Body of pancreas (tissue), 4 donors: ENCODE measurements around the gene MYLIP. TPM values are rescaled to one million over a fixed set of nuclear protein-coding genes. Genes with fewer than 3 reads are reported as not detected.

Experiments used
- ATAC-seq: fragments of 150-250 bp; one replicate; pipeline ENCODE4 v1.9.1; 2016
- DNase-seq, 4 donors: peaks; one replicate each; pipeline ENCODE4 v3.0.0-alpha.2; 2019
- H3K27ac ChIP-seq, 4 donors: fragments of 200-600 bp; sonication (generic); 1 replicate in 3 of 4; 2 replicates in 1 of 4; pipeline versions ENCODE4 v1.5.1 to v1.6.1; 2016 to 2019; ENCODE audit warnings: mild to moderate bottlenecking in 1 of 4, mixed read lengths in 1 of 4, moderate library complexity in 1 of 4
- H3K27me3 ChIP-seq, 2 donors: fragments of 200-600 bp; sonication (generic); one replicate each; pipeline ENCODE4 v1.6.0; 2016; ENCODE audit warnings: mild to moderate bottlenecking in 1 of 2
- H3K36me3 ChIP-seq, 2 donors: fragments of 200-600 bp; sonication (generic); replicated peaks in 1 of 2; 2 replicates each; pipeline ENCODE4 v1.5.1; 2016; ENCODE audit warnings: low read depth in 2 of 2; ENCODE audit not compliant: insufficient read depth in 1 of 2
- H3K4me1 ChIP-seq: fragments of 200-600 bp; sonication (generic); one replicate; pipeline ENCODE4 v1.6.0; 2016
- H3K4me3 ChIP-seq, 2 donors: fragments of 200-600 bp; sonication (generic); 1 replicate in 1 of 2; 2 replicates in 1 of 2; pipeline ENCODE4 v1.5.1; 2016 to 2019
- H3K9me3 ChIP-seq, 3 donors: fragments of 200-600 bp; sonication (generic); 1 replicate in 2 of 3; 2 replicates in 1 of 3; pipeline ENCODE4 v1.5.1; 2016
- POLR2A ChIP-seq, 3 donors: fragments of 450-650 bp; IDR thresholded peaks; one replicate each; pipeline ENCODE4 v1.6.1; 2016; ENCODE audit warnings: antibody characterized with exemption in 3 of 3, mild to moderate bottlenecking in 2 of 3
- WGBS, 2 donors: methylation state at CpG; one replicate each; pipeline ENCODE4 v1.1.5; 2017; 5-methylcytosine and 5-hydroxymethylcytosine counted together
- intact Hi-C: fragments of 100-400 bp; cut with DNase I; formaldehyde crosslinking; loops from one replicate; pipeline ENCODE4 v1.15.1; 2023
- total RNA-seq, 2 donors: library from RNA; depleted of rRNA; stranded (reverse); fragments of >200 nt; gene quantifications; one replicate each; pipeline ENCODE4 v1.1.0, GENCODE V29; 2016
- TF ChIP-seq, protein P1 (sequence below), 7 experiments: fragments of 450-650 bp in 4 of 7; fragments of 200-600 bp in 3 of 7; sonication (generic) in 3 of 7; IDR thresholded peaks; one replicate each; pipeline ENCODE4 v1.5.1; 2016 to 2019; ENCODE audit warnings: antibody characterized with exemption in 7 of 7

MYLIP gene
- total RNA-seq, 2 donors from 2014 or later: 13.2 to 28.7 TPM

DNA sequence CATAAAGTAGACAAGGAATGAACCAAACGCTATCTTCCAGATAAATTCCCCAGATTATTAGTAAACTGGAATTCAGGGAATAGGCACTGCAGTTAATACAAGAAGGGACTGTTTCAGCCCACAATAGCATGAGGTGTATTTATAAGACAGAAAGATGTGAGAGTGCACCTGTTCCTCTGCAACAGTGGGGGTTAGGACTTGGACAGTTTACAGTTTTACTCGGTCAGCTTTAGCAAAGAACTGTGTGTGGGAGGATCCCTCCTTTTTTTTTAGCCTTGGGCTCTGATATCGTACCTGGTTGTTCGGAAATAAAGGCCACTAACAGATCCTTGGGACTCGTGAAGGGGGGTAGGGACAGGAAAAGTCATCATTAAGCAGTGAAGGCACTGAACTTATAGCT is 2.0 kb upstream of the MYLIP start:
- Histone ChIP-seq H3K9me3 (no peaks in the 10 kb centered on the region), H3K27ac (no peak overlapping the region), H3K27me3 (no peaks in the 10 kb centered on the region), H3K36me3 (no peaks in the 10 kb centered on the region), H3K4me1 (peaks cover 13% of the 10 kb centered on the region), H3K4me3 (no peak overlapping the region)
- intact Hi-C loops: loop anchor here (10.0 kb wide), 1 partner anchor 432 kb away; no protein-coding TSS in a partner anchor
- DNase-seq (no peak), ATAC-seq (no peak)
- WGBS, 2 donors: 41 to 61% methylated on average over 5 of the region's 5 CpGs
- TF ChIP-seq POLR2A (IDR thresholded peaks at IDR 0.05): no peak
- TF ChIP-seq, protein P1, sequence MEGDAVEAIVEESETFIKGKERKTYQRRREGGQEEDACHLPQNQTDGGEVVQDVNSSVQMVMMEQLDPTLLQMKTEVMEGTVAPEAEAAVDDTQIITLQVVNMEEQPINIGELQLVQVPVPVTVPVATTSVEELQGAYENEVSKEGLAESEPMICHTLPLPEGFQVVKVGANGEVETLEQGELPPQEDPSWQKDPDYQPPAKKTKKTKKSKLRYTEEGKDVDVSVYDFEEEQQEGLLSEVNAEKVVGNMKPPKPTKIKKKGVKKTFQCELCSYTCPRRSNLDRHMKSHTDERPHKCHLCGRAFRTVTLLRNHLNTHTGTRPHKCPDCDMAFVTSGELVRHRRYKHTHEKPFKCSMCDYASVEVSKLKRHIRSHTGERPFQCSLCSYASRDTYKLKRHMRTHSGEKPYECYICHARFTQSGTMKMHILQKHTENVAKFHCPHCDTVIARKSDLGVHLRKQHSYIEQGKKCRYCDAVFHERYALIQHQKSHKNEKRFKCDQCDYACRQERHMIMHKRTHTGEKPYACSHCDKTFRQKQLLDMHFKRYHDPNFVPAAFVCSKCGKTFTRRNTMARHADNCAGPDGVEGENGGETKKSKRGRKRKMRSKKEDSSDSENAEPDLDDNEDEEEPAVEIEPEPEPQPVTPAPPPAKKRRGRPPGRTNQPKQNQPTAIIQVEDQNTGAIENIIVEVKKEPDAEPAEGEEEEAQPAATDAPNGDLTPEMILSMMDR (IDR thresholded peaks at IDR 0.05): no peak

- 95 to 98% methylated on average over 12 of the region's 12 CpGs for WGBS, 2 donors
Observed at GRCh38 chr6:16127471-16127870, 1.4 kb upstream of the MYLIP start.

GRCh38 chr6:16129623-16130401 is 926 bp downstream of the MYLIP start:
- intact Hi-C loops: loop anchor here (10.0 kb wide), 1 partner anchor 435 kb away; no protein-coding TSS in a partner anchor
- Histone ChIP-seq H3K4me3 (peak overlapping the region; percentile 90 to 99), H3K27ac (peak overlapping the region; percentile 91 to 99 (median 96)), H3K9me3 (no peaks in the 10 kb centered on the region), H3K27me3 (no peaks in the 10 kb centered on the region), H3K36me3 (no peaks in the 10 kb centered on the region), H3K4me1 (peaks cover 40% of the 10 kb centered on the region)
- TF ChIP-seq, protein P1 (IDR thresholded peaks at IDR 0.05): no peak
- no peak for TF ChIP-seq POLR2A (IDR thresholded peaks at IDR 0.05)
- 0 to 1% methylated on average over 10 to 35 of the region's 36 CpGs for WGBS, 2 donors
- ATAC-seq (peak; percentile 8), DNase-seq (peak; percentile 41 to 55 (median 48))

More at GRCh38 chr6:16127471-16127870, 1.4 kb upstream of the MYLIP start:
- Histone ChIP-seq H3K9me3 (no peaks in the 10 kb centered on the region), H3K36me3 (no peaks in the 10 kb centered on the region), H3K4me3 (no peak overlapping the region), H3K4me1 (peaks cover 19% of the 10 kb centered on the region), H3K27ac (no peak overlapping the region), H3K27me3 (no peaks in the 10 kb centered on the region)
- intact Hi-C loops: loop anchor here (10.0 kb wide), 1 partner anchor 433 kb away; no protein-coding TSS in a partner anchor
- no peak for ATAC-seq
- DNase-seq: no peak
- TF ChIP-seq, protein P1 (IDR thresholded peaks at IDR 0.05): no peak
- TF ChIP-seq POLR2A (IDR thresholded peaks at IDR 0.05): no peak

GRCh38 chr6:16130437-16130891 is 1.6 kb downstream of the MYLIP start:
- WGBS, 2 donors: 2 to 4% methylated on average over 8 of the region's 8 CpGs
- Histone ChIP-seq H3K4me3 (peak overlapping the region; percentile 90 to 99), H3K9me3 (no peaks in the 10 kb centered on the region), H3K4me1 (peaks cover 47% of the 10 kb centered on the region), H3K27me3 (no peaks in the 10 kb centered on the region), H3K36me3 (no peaks in the 10 kb centered on the region), H3K27ac (peak overlapping the region; percentile 91 to 99 (median 96))
- intact Hi-C loops: no loop called here
- DNase-seq (peak in 2 of 4 donors; percentile 23 to 27), ATAC-seq (no peak)
- TF ChIP-seq POLR2A (IDR thresholded peaks at IDR 0.05): no peak
- TF ChIP-seq, protein P1 (IDR thresholded peaks at IDR 0.05): no peak
